Keratinocyte (primary cell): Measurements from ENCODE around the gene CDC42EP3. TPM values are rescaled to one million over a fixed set of nuclear protein-coding genes. Genes with fewer than 3 reads are reported as not detected.

Experiments
- DNase-seq: peaks from one replicate; pipeline ENCODE4 v3.0.0-alpha.2; 2011; ENCODE audit warnings: low read depth, missing footprints, low spot score
- FAIRE-seq: peaks from 2 replicates; lab custom pipeline; 2011; peaks lifted over from hg19 to GRCh38; lab: Jason Lieb, UNC
- H2AFZ ChIP-seq: 2 replicates; pipeline ENCODE4 v1.6.0; 2012; ENCODE audit warnings: low read length, control low read depth, inconsistent platforms; ENCODE audit not compliant: control insufficient read depth
- H3K27ac ChIP-seq: 2 replicates; pipeline ENCODE4 v1.5.1; 2011; ENCODE audit warnings: low read length; ENCODE audit not compliant: control insufficient read depth, insufficient read depth
- H3K27me3 ChIP-seq: 3 replicates; pipeline ENCODE4 v1.6.0; 2011; ENCODE audit warnings: low read length; ENCODE audit not compliant: control insufficient read depth, insufficient read depth; ENCODE audit errors: extremely low read depth
- H3K36me3 ChIP-seq, 2 experiments: 2 replicates in 1 of 2; 3 replicates in 1 of 2; pipeline ENCODE4 v1.5.1; 2011; ENCODE audit warnings: low read length in 2 of 2, mild to moderate bottlenecking in 1 of 2; ENCODE audit not compliant: control insufficient read depth in 2 of 2, insufficient read depth in 2 of 2; ENCODE audit errors: extremely low read depth in 1 of 2
- H3K4me1 ChIP-seq: 3 replicates; pipeline ENCODE4 v1.5.1; 2011; ENCODE audit warnings: low read length; ENCODE audit not compliant: control insufficient read depth, insufficient read depth; ENCODE audit errors: extremely low read depth
- H3K4me2 ChIP-seq: 3 replicates; pipeline ENCODE4 v1.6.0; 2011; ENCODE audit warnings: low read depth, low read length; ENCODE audit not compliant: control insufficient read depth, insufficient read depth; ENCODE audit errors: extremely low read depth
- H3K4me3 ChIP-seq, 3 experiments: fragments of 200-600 bp in 1 of 3; sonication (generic) in 1 of 3; 2 replicates in 2 of 3; 3 replicates in 1 of 3; pipeline ENCODE4 v1.5.1; 2011 to 2016; ENCODE audit warnings: low read length in 3 of 3, mild to moderate bottlenecking in 3 of 3, control low read depth in 2 of 3, inconsistent platforms in 1 of 3, low read depth in 1 of 3, mixed read lengths in 1 of 3, mixed run types in 1 of 3, moderate library complexity in 1 of 3; ENCODE audit not compliant: control insufficient read depth in 2 of 3, insufficient read depth in 2 of 3; ENCODE audit errors: extremely low read depth in 1 of 3
- H3K79me2 ChIP-seq: 2 replicates; pipeline ENCODE4 v1.6.0; 2012; ENCODE audit warnings: low read length; ENCODE audit not compliant: control insufficient read depth, insufficient read depth
- H3K9ac ChIP-seq: 3 replicates; pipeline ENCODE4 v1.6.0; 2011; ENCODE audit warnings: low read length; ENCODE audit not compliant: control insufficient read depth, insufficient read depth; ENCODE audit errors: extremely low read depth
- H3K9me1 ChIP-seq: 3 replicates; pipeline ENCODE4 v1.6.0; 2011; ENCODE audit warnings: low read length; ENCODE audit not compliant: control insufficient read depth, insufficient read depth; ENCODE audit errors: extremely low read depth
- H3K9me3 ChIP-seq: 2 replicates; pipeline ENCODE4 v1.5.1; 2012; ENCODE audit warnings: low read depth, low read length; ENCODE audit not compliant: control insufficient read depth
- H4K20me1 ChIP-seq: 3 replicates; pipeline ENCODE4 v1.6.0; 2011; ENCODE audit warnings: low read length; ENCODE audit not compliant: control insufficient read depth, insufficient read depth; ENCODE audit errors: extremely low read depth
- EZH2 ChIP-seq: IDR thresholded peaks from one replicate; pipeline ENCODE4 v1.6.1; 2012; ENCODE audit warnings: inconsistent platforms, mild to moderate bottlenecking, low read length, moderate library complexity
- dilution Hi-C: fragments of 300-500 bp; cut with MboI; formaldehyde crosslinking; loops from one replicate; pipeline ENCODE4 v1.7.0; 2020; ENCODE audit warnings: low sequenced_read_pairs; ENCODE audit not compliant: extremely low pct_ligation_motif_present
- polyA plus RNA-seq, 5 experiments: library from polyadenylated mRNA; depleted of rRNA in 3 of 5; stranded (reverse) in 3 of 5; stranded (forward) in 1 of 5; unstranded in 1 of 5; fragments of >200 nt; gene quantifications; 1 replicate in 1 of 5; 2 replicates in 3 of 5; 3 replicates in 1 of 5; pipeline versions ENCODE4 v1.2.1 to v1.2.3, GENCODE V29; 2011 to 2012; ENCODE audit warnings: missing spikeins in 2 of 5, low read depth in 1 of 5, low replicate concordance in 1 of 5
- TF ChIP-seq, protein P1 (sequence below), 3 experiments: IDR thresholded peaks in 1 of 3; conservative IDR thresholded peaks in 1 of 3; optimal IDR thresholded peaks in 1 of 3; 2 replicates in 2 of 3; 3 replicates in 1 of 3; pipeline versions ENCODE3 to v1.5.1; 2011; ENCODE audit warnings: low read length in 3 of 3, mild to moderate bottlenecking in 3 of 3, moderate library complexity in 2 of 3, control low read depth in 1 of 3, inconsistent platforms in 1 of 3; ENCODE audit not compliant: insufficient read depth in 2 of 3; ENCODE audit errors: extremely low read depth in 1 of 3

CDC42EP3 gene
- polyA plus RNA-seq, 1 donor (not counting 4 experiments of a cell fraction or from before 2014, with no cell fraction given): 34.6 TPM

DNA sequence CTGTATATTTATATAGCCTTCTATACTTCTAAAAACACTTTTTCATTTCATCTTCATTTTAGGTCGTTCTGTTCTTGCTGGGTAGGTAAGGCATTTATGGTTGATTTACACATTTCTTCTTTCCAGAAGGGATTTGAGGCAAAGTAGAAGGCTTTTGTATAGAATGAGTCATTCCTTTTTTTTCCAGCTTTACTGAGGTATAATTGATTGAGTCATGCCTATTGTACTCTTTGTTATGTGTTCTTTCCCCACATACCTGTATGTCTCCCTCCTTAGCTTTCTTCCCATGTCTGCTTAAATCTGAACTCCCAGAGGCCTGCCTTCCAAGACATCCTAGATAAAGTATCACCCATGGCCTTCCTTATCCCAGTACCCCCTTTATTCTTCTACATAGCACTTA is 4.8 kb upstream of the CDC42EP3 start:
- dilution Hi-C loops: no loop called here
- H3K27me3 ChIP-seq: no peaks in the 10 kb centered on the region

DNA sequence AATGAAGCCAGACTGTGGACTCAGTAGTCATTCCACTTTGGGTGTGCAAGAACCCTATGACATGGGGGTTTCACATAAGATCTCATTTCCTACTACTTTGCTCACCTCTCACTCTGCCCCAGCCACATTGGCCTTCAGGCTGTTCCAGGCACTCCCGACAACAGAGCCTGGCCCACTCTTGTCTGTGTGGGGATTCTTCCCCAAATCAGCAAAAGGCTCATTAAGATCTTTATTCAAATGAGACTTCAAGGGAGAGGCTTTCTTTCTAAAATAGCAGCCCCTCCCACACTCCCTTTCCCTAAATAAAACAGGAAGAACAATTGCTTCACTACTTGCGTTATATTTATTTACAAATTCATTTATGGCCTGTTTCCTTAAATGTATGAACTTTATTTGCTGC is 3.5 kb upstream of the CDC42EP3 start:
- no peaks in the 10 kb centered on the region for H3K9me1 ChIP-seq
- H3K9me3 ChIP-seq: no peaks in the 10 kb centered on the region
- H3K36me3 ChIP-seq: no peaks in the 10 kb centered on the region
- no peak overlapping the region for H2AFZ ChIP-seq
- FAIRE-seq: no peak
- H3K27ac ChIP-seq: no peak overlapping the region
- H3K4me2 ChIP-seq: no peak overlapping the region
- DNase-seq: no peak
- H4K20me1 ChIP-seq: no peaks in the 10 kb centered on the region
- H3K9ac ChIP-seq: no peak overlapping the region
- TF ChIP-seq, protein P1, sequence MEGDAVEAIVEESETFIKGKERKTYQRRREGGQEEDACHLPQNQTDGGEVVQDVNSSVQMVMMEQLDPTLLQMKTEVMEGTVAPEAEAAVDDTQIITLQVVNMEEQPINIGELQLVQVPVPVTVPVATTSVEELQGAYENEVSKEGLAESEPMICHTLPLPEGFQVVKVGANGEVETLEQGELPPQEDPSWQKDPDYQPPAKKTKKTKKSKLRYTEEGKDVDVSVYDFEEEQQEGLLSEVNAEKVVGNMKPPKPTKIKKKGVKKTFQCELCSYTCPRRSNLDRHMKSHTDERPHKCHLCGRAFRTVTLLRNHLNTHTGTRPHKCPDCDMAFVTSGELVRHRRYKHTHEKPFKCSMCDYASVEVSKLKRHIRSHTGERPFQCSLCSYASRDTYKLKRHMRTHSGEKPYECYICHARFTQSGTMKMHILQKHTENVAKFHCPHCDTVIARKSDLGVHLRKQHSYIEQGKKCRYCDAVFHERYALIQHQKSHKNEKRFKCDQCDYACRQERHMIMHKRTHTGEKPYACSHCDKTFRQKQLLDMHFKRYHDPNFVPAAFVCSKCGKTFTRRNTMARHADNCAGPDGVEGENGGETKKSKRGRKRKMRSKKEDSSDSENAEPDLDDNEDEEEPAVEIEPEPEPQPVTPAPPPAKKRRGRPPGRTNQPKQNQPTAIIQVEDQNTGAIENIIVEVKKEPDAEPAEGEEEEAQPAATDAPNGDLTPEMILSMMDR (optimal IDR thresholded peaks at IDR 0.05 in 1 of 3, IDR thresholded peaks at IDR 0.05 in 1 of 3, conservative IDR thresholded peaks at IDR 0.05 in 1 of 3; ENCODE audit: extremely low read depth in 1 of 3, insufficient read depth in 2 of 3, low read length in 3 of 3): no peak
- TF ChIP-seq EZH2: no peak
- H3K27me3 ChIP-seq: no peaks in the 10 kb centered on the region
- dilution Hi-C loops: no loop called here
- H3K79me2 ChIP-seq: peaks cover 15% of the 10 kb centered on the region
- peaks cover 29% of the 10 kb centered on the region for H3K4me1 ChIP-seq
- no peak overlapping the region for H3K4me3 ChIP-seq

More for the DNA sequence above, 4.8 kb upstream of the CDC42EP3 start:
- H4K20me1 ChIP-seq: no peaks in the 10 kb centered on the region
- no peaks in the 10 kb centered on the region for H3K9me3 ChIP-seq
- H3K4me3 ChIP-seq: no peak overlapping the region
- peak overlapping the region; percentile 74 for H3K27ac ChIP-seq
- TF ChIP-seq EZH2: no peak
- TF ChIP-seq, protein P1 (optimal IDR thresholded peaks at IDR 0.05 in 1 of 3, IDR thresholded peaks at IDR 0.05 in 1 of 3, conservative IDR thresholded peaks at IDR 0.05 in 1 of 3; ENCODE audit: extremely low read depth in 1 of 3, insufficient read depth in 2 of 3, low read length in 3 of 3): no peak
- no peaks in the 10 kb centered on the region for H3K9me1 ChIP-seq
- H3K4me1 ChIP-seq: peaks cover 27% of the 10 kb centered on the region
- peak overlapping the region; percentile 49 for H3K4me2 ChIP-seq
- DNase-seq (peak; percentile 54), FAIRE-seq (peak; percentile 92)
- no peak overlapping the region for H2AFZ ChIP-seq
- no peaks in the 10 kb centered on the region for H3K36me3 ChIP-seq
- no peak overlapping the region for H3K9ac ChIP-seq
- H3K79me2 ChIP-seq: peaks cover 1% of the 10 kb centered on the region
